CD4-positive, alpha-beta T cell (primary cell): ENCODE data around the gene KCTD1. TPM values are rescaled to one million over a fixed set of nuclear protein-coding genes. Genes with fewer than 3 reads are reported as not detected.

Source experiments
- ATAC-seq: fragments of 200-7000 bp; cut with Tn5 transposase; one replicate; pipeline ENCODE4 v1.10.0; 2022; ENCODE audit warnings: mild to moderate bottlenecking; ENCODE audit not compliant: poor library complexity
- CTCF ChIA-PET: fragments of 350-600 bp; sonication (Branson Sonifier 250); formaldehyde crosslinking; loops from one replicate; lab custom pipeline; 2021; ENCODE audit warnings: antibody characterized with exemption, inconsistent platforms; lab: Charles Lee
- POLR2A ChIA-PET: fragments of 350-600 bp; sonication (Branson Sonifier 250); formaldehyde crosslinking; loops from one replicate; lab custom pipeline; 2021; ENCODE audit warnings: antibody characterized with exemption, inconsistent platforms; lab: Charles Lee
- DNase-seq, 14 experiments: peaks; one replicate each; pipeline ENCODE4 v3.0.0-alpha.2; 2013 to 2020; ENCODE audit warnings: mixed read lengths in 2 of 14
- H3K27ac ChIP-seq, 2 donors: one replicate each; pipeline versions ENCODE4 v1.5.1 to v1.7.0; 2013; ENCODE audit warnings: low read length in 2 of 2, low read depth in 1 of 2, mild to moderate bottlenecking in 1 of 2
- H3K27me3 ChIP-seq, 2 experiments: 1 replicate in 1 of 2; 2 replicates in 1 of 2; pipeline versions ENCODE4 v1.6.1 to v1.7.0; 2013; ENCODE audit warnings: low read length in 2 of 2, control low read depth in 1 of 2, mild to moderate bottlenecking in 1 of 2, moderate library complexity in 1 of 2; ENCODE audit not compliant: insufficient read depth in 2 of 2, control insufficient read depth in 1 of 2
- H3K36me3 ChIP-seq: one replicate; pipeline ENCODE4 v1.6.1; 2013; ENCODE audit warnings: low read length, control low read depth; ENCODE audit not compliant: insufficient read depth
- H3K4me1 ChIP-seq: one replicate; pipeline ENCODE4 v1.6.1; 2013; ENCODE audit warnings: low read length, control low read depth; ENCODE audit not compliant: insufficient read depth
- H3K4me3 ChIP-seq: one replicate; pipeline ENCODE4 v1.5.1; 2013; ENCODE audit warnings: mild to moderate bottlenecking, low read length, moderate library complexity
- H3K9me3 ChIP-seq, 2 experiments: 1 replicate in 1 of 2; 2 replicates in 1 of 2; pipeline versions ENCODE4 v1.6.1 to v1.7.0; 2013; ENCODE audit warnings: low read length in 2 of 2, mild to moderate bottlenecking in 2 of 2, control low read depth in 1 of 2, moderate library complexity in 1 of 2; ENCODE audit not compliant: control insufficient read depth in 1 of 2, insufficient read depth in 1 of 2
- H3K27ac Mint-ChIP-seq: one replicate; pipeline ENCODE4 v1.8.0; 2020; ENCODE audit warnings: mixed read lengths
- H3K27me3 Mint-ChIP-seq: one replicate; pipeline ENCODE4 v1.8.0; 2021; ENCODE audit warnings: mixed read lengths
- H3K36me3 Mint-ChIP-seq: one replicate; pipeline ENCODE4 v1.8.0; 2021; ENCODE audit warnings: low read depth, mixed read lengths
- H3K4me1 Mint-ChIP-seq: one replicate; pipeline ENCODE4 v1.8.0; 2021; ENCODE audit warnings: low read depth, mixed read lengths
- H3K4me3 Mint-ChIP-seq: one replicate; pipeline ENCODE4 v1.8.0; 2020; ENCODE audit warnings: mild to moderate bottlenecking, mixed read lengths
- H3K9me3 Mint-ChIP-seq: one replicate; pipeline ENCODE4 v1.8.0; 2020; ENCODE audit warnings: mixed read lengths
- CTCF ChIP-seq: fragments of 200-600 bp; IDR thresholded peaks from one replicate; pipeline ENCODE4 v1.8.0; 2022; ENCODE audit warnings: antibody characterized with exemption, mild to moderate bottlenecking
- intact Hi-C, 2 experiments: fragments of 100-400 bp; cut with DNase I in 1 of 2; cut with micrococcal nuclease in 1 of 2; formaldehyde crosslinking; loops; one replicate each; pipeline versions ENCODE4 v1.15.1 to v1.9.0; 2023 to 2025; cut with DNase I, micrococcal nuclease
- microRNA-seq: library from miRNA; unstranded; fragments of <30 nt; microRNA quantifications from one replicate; pipeline ENCODE4 v1.2.0, GENCODE V29; 2021; ENCODE audit warnings: borderline microRNAs expressed, borderline replicate concordance
- total RNA-seq, 174 experiments: library from RNA in 2 of 174; stranded (reverse) in 2 of 174; gene quantifications; one replicate each; pipeline ENCODE4 v1.2.3 and lab custom pipeline; 2021 to 2026

KCTD1 gene
- total RNA-seq, 2 experiments from 2014 or later = 0.74 to 1.1 TPM

DNA sequence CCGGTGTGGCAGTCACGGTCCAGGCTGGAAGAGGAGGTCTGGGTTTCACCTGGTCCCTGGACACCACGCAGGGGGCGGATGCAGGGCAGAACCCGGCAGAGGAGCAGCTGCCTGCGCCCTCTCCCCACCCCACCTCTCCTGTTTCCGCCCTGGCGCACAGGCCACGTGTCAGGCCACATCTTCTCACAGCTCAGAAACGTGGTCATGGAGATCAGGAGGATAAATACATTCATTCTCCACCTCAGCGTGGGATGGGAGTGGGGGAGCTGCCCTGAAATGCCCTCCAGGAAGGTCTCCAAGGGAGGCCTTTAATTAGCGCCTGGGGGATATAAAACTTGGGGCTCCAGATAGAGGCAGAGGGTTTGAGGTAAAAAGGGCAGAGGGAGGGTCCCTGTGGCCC, 142.0 kb downstream of the KCTD1 start:
- no peak for DNase-seq
- H3K9me3 ChIP-seq = no peaks in the 10 kb centered on the region
- H3K4me3 ChIP-seq = no peak overlapping the region
- CTCF ChIA-PET = interaction anchor here (1.0 kb wide), 1 partner anchor 15 kb away, joined by 4 read pairs; no protein-coding TSS in a partner anchor
- no peak overlapping the region for H3K27ac Mint-ChIP-seq
- H3K4me3 Mint-ChIP-seq = no peak overlapping the region
- intact Hi-C loops = no loop called here
- no peaks in the 10 kb centered on the region for H3K9me3 Mint-ChIP-seq
- H3K27me3 ChIP-seq = no peaks in the 10 kb centered on the region
- POLR2A ChIA-PET = no interaction called here
- H3K27me3 Mint-ChIP-seq = no peaks in the 10 kb centered on the region
- no peaks in the 10 kb centered on the region for H3K36me3 Mint-ChIP-seq
- H3K4me1 ChIP-seq = no peaks in the 10 kb centered on the region
- no peak overlapping the region for H3K27ac ChIP-seq
- no peak for TF ChIP-seq CTCF
- no peaks in the 10 kb centered on the region for H3K36me3 ChIP-seq
- no peak for ATAC-seq
- H3K4me1 Mint-ChIP-seq = no peaks in the 10 kb centered on the region

DNA sequence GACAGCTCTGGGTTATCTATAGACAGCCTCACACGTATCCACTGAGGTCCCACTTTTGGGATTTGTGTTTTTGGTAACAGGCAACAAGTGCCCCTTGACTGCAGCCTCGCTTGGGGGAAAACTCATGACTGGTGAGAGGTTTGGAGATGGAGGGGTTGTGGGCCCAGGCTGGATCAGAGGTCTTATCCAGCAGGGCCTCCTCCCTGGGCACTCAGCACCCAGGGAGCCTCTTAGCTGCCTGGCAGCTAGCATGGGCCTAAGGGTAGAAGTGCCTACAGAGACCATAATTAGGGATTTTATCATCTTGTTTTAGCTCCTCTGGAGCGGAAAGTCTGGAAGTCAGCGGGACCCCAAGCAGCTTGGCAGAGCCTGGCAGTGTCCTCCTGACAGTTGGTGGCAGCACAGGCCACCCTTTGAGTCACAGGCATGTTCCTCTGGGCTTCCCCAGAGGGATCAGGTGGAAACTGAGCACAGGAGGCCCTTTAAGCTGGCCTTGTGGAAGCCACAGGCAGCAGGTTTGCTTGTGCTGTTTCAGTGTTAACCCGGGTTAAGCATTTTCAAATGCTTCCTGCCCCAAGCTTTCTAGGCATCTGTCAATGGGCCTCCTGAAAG, 143.1 kb downstream of the KCTD1 start:
- Mint-ChIP-seq H3K9me3 (no peaks in the 10 kb centered on the region), H3K27me3 (no peaks in the 10 kb centered on the region), H3K4me1 (no peaks in the 10 kb centered on the region), H3K4me3 (no peak overlapping the region), H3K36me3 (no peaks in the 10 kb centered on the region), H3K27ac (no peak overlapping the region)
- intact Hi-C loops = no loop called here
- no peak overlapping the region for H3K4me3 ChIP-seq
- ChIA-PET CTCF (no interaction called here), POLR2A (no interaction called here)
- H3K27me3 ChIP-seq = no peaks in the 10 kb centered on the region
- no peak overlapping the region for H3K27ac ChIP-seq
- ATAC-seq = no peak
- H3K36me3 ChIP-seq = no peaks in the 10 kb centered on the region
- H3K9me3 ChIP-seq = no peaks in the 10 kb centered on the region
- no peaks in the 10 kb centered on the region for H3K4me1 ChIP-seq
- DNase-seq = no peak
- TF ChIP-seq CTCF = no peak

Small RNAs within 50 kb of the gene (microRNA-seq; reads per million reads assigned to microRNA genes)
- not detected for gene MIR8057
